ENCODE data around the gene KIF6.

KIF6 gene

DNA sequence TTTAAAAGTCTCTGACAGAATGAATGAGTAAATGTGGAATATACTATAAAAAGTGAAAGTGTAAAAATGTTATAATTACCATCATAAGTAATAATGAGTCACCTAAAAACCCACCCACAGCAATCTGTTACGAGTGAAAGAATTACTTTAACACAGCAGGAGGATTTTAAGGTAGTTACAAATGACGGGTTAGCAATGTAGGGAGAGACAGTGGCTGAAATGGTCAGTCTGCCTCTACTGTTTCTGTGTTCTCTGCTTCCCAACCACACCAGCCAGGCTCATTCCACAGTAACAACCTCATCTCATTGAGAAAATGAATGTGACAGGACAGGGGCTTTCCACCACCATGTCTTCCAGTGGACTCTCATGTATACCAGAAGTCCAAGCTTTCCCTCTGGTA, 278.3 kb downstream of the KIF6 start:
- DNase-seq = no peak
- Mint-ChIP-seq H3K4me3 (no peak overlapping the region), H3K4me1 (no peaks in the 10 kb centered on the region), H3K27ac (no peak overlapping the region), H3K9me3 (peaks cover 3% of the 10 kb centered on the region), H3K27me3 (peaks cover 8% of the 10 kb centered on the region), H3K36me3 (no peaks in the 10 kb centered on the region)
- CTCF ChIA-PET = no interaction called here

DNA sequence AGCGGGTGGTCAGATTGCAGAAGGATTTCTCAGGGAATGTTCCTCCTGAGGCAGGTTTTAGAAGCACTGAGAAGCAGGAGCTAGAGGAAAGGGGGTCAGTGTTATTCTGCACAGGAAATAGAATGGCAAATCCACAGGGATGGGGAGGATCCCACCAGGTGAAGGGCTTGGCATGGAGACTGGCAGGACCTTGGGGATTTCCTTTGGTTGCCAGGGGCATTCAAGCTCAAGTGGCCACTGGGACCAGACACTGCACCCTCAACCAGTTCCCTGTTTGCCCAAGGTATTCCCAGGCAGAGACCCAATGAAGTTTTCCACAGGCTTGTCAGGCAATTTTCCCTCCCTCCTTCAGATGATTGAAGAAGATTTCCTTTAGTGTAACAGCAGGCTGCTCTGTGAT, 279.5 kb downstream of the KIF6 start:
- CTCF ChIA-PET = no interaction called here
- Mint-ChIP-seq H3K9me3 (peaks cover 3% of the 10 kb centered on the region), H3K27me3 (peaks cover 8% of the 10 kb centered on the region), H3K4me3 (no peak overlapping the region), H3K36me3 (no peaks in the 10 kb centered on the region), H3K4me1 (no peaks in the 10 kb centered on the region), H3K27ac (no peak overlapping the region)
- no peak for DNase-seq

DNA sequence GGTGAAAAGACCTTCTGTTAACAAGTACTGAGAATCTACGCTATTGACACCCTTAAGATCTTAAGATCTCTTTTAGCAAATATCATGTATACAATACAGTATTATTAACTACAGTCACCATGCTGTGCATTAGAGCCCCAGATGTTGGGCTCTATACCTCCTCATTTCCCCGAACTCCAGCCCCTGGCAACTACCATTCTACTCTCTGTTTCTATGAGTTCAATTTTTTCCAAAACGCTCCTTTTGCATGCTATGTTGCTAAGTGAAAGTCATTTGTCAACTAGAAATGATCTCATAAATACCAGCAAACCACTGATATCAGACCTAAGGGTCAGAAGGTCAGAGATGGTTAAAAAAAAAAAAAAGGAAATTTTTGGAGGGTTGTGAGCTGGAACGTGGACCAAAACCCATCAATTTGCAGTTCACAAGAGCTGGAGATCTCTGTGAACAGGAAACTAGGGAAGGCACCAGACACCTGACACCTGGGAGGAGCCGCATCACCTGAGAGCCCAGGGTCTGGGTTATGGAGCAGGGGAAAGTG, 280.7 kb downstream of the KIF6 start:
- peaks cover 3% of the 10 kb centered on the region for H3K9me3 Mint-ChIP-seq
- no peak overlapping the region for H3K4me3 Mint-ChIP-seq
- H3K27me3 Mint-ChIP-seq = peaks cover 8% of the 10 kb centered on the region
- no peaks in the 10 kb centered on the region for H3K4me1 Mint-ChIP-seq
- H3K36me3 Mint-ChIP-seq = no peaks in the 10 kb centered on the region
- CTCF ChIA-PET = no interaction called here
- DNase-seq = no peak
- H3K27ac Mint-ChIP-seq = no peak overlapping the region

DNA sequence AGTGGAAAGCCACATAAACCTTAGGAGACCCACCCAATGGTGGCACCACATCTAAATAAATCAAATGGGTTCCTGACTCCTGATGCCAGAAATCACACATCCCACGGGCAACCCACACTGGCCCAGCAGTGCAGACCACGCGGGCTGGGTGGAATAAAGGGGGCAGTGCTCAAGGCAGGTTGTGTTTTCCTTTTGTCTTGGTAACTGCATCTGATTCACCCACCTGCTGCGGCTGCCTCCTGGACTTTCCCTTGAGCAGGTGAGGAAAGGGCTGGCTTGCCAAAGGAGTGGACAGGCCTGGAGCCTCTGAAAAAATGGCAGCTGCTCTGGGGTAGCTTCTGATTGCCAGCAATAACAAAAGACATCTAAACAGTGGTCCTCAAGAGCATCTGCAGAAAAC, 283.2 kb downstream of the KIF6 start:
- Mint-ChIP-seq H3K27ac (no peak overlapping the region), H3K4me1 (no peaks in the 10 kb centered on the region), H3K9me3 (peaks cover 3% of the 10 kb centered on the region), H3K36me3 (no peaks in the 10 kb centered on the region), H3K4me3 (no peak overlapping the region), H3K27me3 (peaks cover 5% of the 10 kb centered on the region)
- CTCF ChIA-PET = no interaction called here
- no peak for DNase-seq

DNA sequence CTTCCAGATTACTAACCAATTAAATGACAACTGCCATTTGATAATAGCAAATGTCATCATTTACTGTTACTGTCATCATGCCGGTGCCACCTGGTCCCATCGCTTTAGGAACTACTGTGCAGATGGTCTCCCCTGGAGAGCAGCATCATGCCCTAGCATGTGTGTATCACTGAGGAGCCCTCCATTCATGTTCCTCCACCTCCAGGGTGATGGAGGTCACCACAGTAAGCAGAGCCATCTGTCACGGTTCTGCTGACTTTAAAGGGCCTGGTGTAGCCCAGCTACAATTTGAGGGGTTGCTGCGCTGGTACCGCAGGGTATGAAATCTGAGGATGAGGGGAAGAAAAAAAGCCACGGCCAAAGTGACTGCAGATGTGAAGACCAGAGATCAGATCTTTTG, 283.9 kb downstream of the KIF6 start:
- Mint-ChIP-seq H3K27ac (no peak overlapping the region), H3K9me3 (peaks cover 3% of the 10 kb centered on the region), H3K36me3 (no peaks in the 10 kb centered on the region), H3K4me3 (no peak overlapping the region), H3K27me3 (peaks cover 5% of the 10 kb centered on the region), H3K4me1 (no peaks in the 10 kb centered on the region)
- no peak for DNase-seq
- CTCF ChIA-PET = no interaction called here

DNA sequence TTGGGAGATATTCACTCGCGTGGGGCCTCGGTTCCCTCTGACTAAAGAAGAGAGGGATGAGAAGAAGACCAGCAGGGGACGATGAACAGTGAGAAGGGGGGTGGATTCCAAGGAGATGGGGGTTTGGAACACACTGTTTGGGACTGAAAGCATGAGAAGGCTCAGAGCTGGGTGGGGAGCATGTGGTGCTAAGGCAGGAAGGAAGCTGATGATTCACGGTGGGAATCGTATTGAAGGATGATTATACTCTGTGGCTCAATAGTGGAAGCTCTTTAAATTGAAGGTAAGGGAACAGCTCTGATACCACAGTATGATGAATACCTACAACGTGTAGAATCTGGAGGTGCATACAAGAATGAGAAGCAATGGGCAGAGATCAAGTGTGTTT, 285.2 kb downstream of the KIF6 start:
- H3K9me3 Mint-ChIP-seq = no peaks in the 10 kb centered on the region
- no peaks in the 10 kb centered on the region for H3K36me3 Mint-ChIP-seq
- H3K27me3 Mint-ChIP-seq = no peaks in the 10 kb centered on the region
- no peak overlapping the region for H3K4me3 Mint-ChIP-seq
- DNase-seq = no peak
- no peak overlapping the region for H3K27ac Mint-ChIP-seq
- CTCF ChIA-PET = no interaction called here
- H3K4me1 Mint-ChIP-seq = no peaks in the 10 kb centered on the region

DNA sequence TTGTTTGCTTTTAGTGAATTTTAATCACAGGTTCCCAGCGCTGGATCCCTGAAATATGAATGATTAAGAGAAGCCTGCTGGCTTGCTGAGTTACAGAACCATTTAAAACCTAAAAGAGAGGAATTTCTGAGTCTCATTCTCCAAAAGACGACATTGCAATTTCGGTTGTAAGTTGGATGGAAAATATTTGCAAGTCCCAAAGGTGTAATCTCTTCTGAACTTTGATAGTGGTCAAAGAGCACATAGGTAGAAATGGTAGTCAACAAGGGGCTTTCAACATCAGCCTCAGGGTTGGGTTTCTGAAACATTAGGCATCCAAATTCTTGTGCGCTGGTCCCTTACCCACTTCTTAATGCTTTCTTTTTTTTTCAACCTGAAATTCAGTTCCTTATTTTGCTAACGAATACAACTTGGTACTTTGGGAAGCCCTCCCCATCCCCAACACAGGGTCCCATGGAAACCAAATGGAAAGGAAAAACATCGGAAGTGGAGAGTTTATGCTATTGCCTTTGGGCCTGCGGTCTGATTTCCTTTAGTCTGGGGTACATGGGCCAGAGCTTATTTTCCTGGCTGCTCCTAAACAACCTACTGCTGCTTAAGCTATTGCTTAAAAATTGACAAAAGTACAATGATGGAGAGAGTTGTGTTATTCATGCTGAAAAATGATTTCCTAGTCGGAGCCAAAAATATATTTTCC, 285.7 kb downstream of the KIF6 start:
- Mint-ChIP-seq H3K36me3 (no peaks in the 10 kb centered on the region), H3K27ac (no peak overlapping the region), H3K9me3 (no peaks in the 10 kb centered on the region), H3K4me3 (no peak overlapping the region), H3K4me1 (no peaks in the 10 kb centered on the region), H3K27me3 (no peaks in the 10 kb centered on the region)
- CTCF ChIA-PET = no interaction called here
- DNase-seq = no peak

DNA sequence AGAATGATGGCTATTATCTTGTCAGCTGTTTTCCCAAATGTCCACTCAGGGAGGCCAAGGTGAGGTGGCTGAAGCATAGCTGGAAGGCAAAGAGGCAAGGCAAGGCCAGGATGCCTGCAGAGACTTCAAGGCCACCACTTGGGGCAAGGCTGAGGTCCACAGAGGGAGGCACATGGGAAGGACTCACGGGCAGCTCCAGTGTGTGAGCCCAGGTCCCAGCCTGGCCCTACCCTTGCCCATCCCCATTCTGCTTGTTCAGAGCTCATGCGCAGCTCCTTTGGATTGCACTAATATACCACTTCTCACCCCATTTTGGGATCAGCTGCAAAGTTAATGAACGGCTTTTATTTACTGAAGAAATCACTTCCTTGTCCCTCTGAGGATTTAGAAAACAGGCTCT, 291.6 kb downstream of the KIF6 start:
- H3K4me3 Mint-ChIP-seq = no peak overlapping the region
- no peaks in the 10 kb centered on the region for H3K9me3 Mint-ChIP-seq
- no peaks in the 10 kb centered on the region for H3K36me3 Mint-ChIP-seq
- peaks cover 4% of the 10 kb centered on the region for H3K27me3 Mint-ChIP-seq
- H3K27ac Mint-ChIP-seq = no peak overlapping the region
- CTCF ChIA-PET = no interaction called here
- DNase-seq = no peak
- no peaks in the 10 kb centered on the region for H3K4me1 Mint-ChIP-seq

DNA sequence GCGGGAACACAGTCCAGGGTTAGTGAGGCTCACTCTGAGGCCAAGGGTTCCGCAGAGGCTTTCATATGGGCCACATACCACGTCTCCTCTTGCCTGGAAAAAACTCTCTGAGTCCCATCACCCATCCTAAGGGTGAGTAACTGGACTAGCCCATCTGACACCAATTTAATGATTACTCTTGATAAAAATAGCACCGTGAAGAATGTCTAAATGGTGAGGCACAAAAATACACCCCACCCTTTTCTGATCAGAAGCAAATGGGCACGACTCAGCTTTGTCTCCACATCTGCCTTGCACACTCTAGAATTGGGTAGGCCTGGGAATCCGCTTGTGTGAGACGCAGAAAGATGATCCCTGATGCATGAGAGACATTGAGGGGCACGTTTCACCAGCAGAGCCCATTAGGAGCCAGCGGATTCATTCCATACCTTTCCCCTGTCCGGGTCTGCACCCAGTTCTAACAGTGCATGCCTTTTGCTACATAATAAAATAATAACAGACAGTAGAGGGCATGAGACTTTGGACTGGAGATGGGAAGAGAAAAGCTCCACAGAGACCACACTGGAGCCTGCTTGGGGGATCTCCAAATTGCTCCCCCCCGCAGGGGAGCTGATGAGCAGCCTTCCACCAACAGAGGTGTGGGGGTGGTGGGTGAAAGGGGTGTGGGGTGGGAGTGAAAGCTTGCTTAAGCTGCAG, 292.7 kb downstream of the KIF6 start:
- Mint-ChIP-seq H3K4me3 (no peak overlapping the region), H3K4me1 (no peaks in the 10 kb centered on the region), H3K9me3 (no peaks in the 10 kb centered on the region), H3K27ac (no peak overlapping the region), H3K27me3 (peaks cover 4% of the 10 kb centered on the region), H3K36me3 (no peaks in the 10 kb centered on the region)
- CTCF ChIA-PET = no interaction called here
- DNase-seq = no peak

DNA sequence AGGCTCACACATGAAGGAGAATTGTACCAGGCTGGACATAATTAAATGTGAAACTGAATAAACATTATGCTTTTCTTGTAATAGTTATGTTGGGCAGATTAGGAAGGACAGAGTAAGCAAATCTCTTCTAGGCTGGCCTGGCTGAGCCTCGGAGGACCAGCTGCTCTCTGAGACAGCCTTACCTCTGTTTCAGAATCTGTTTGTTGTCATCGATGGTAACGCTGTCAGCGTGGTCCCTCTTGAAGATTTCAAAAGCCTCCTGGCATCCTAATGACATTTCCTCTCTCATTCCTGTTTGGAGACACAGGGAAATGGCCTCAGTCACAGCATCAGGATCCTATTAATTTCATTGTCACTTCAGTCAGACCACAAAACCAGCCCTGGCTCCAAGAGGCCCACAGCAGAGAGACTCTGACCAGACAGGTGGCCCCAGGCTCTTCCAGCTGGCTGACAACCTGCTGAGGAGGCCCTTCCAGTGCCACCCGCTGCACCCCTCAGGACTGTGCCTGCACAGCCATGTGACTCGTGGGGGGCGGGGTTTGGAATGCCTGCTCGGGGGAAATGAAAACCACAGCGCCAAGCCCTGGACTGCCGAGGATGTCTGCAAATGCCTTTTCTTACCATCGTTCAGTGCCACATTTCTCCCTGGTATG, 294.2 kb downstream of the KIF6 start:
- H3K36me3 Mint-ChIP-seq = no peaks in the 10 kb centered on the region
- CTCF ChIA-PET = no interaction called here
- DNase-seq = no peak
- no peak overlapping the region for H3K4me3 Mint-ChIP-seq
- peaks cover 4% of the 10 kb centered on the region for H3K27me3 Mint-ChIP-seq
- no peak overlapping the region for H3K27ac Mint-ChIP-seq
- H3K4me1 Mint-ChIP-seq = no peaks in the 10 kb centered on the region
- H3K9me3 Mint-ChIP-seq = no peaks in the 10 kb centered on the region

DNA sequence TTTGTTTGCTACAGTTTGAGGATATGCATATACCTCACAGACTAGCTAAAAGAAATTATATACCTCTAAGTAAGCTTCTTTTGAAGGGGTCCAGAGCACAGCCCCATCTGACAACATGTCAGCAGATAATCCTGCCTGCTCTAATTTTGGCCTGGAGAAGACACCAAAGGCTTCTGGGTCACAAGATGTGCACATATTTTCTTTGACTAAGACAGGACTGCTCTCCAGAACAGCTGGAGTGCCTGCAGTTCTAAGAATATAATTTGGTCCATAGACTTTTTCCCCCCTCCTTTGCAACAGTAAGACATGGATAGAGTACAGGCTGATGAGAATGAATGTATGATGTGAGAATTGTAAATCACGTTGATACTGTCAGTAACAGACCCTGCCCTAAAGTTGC, 294.8 kb downstream of the KIF6 start:
- Mint-ChIP-seq H3K4me1 (no peaks in the 10 kb centered on the region), H3K27ac (no peak overlapping the region), H3K36me3 (no peaks in the 10 kb centered on the region), H3K4me3 (no peak overlapping the region), H3K9me3 (no peaks in the 10 kb centered on the region), H3K27me3 (peaks cover 4% of the 10 kb centered on the region)
- DNase-seq = no peak
- CTCF ChIA-PET = no interaction called here

DNA sequence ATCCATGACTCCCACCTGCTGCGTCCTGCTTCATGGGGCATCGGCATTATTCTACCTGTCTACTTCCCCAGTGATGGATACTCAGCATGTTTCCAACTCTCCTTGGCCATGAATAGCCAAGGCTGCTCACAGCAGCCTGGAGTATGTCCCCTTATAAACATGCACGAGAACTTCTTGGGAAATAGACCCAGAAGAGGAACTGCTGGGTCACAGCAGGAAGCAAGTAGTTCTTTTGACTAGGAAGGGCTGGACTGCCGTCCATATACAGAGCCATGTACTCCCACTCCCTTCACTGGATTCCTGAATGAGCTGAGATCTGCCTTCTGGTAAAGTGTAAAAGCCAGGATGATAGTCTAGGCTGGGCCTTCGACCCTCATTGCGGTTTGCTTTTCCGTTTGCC, 296.4 kb downstream of the KIF6 start:
- Mint-ChIP-seq H3K27ac (no peak overlapping the region), H3K4me1 (no peaks in the 10 kb centered on the region), H3K27me3 (peaks cover 4% of the 10 kb centered on the region), H3K4me3 (no peak overlapping the region), H3K9me3 (no peaks in the 10 kb centered on the region), H3K36me3 (no peaks in the 10 kb centered on the region)
- CTCF ChIA-PET = interaction anchor here (0.7 kb wide), 1 partner anchor 595 kb away, joined by 3 read pairs; no protein-coding TSS in a partner anchor
- DNase-seq = no peak

DNA sequence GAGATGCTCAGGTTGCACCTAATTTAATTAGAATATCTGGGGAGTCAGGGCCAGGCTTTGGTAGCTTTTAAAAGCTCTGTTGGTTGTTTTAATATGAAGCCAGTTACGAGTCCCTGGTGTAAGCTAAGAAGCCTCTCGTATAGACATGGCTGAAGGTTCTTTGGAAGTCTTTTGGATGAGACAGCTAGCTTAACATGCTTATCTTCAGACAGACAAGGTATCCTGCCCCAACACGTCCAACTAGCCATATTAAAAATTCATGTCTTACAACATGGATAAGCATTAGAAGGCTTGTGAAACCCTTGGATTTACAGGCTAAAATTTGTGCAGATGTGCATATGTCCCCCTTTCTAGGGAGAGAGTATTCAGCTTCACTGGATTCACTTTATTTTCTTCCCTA, 297.1 kb downstream of the KIF6 start:
- Mint-ChIP-seq H3K36me3 (no peaks in the 10 kb centered on the region), H3K27me3 (peaks cover 4% of the 10 kb centered on the region), H3K27ac (no peak overlapping the region), H3K9me3 (no peaks in the 10 kb centered on the region), H3K4me1 (no peaks in the 10 kb centered on the region), H3K4me3 (no peak overlapping the region)
- CTCF ChIA-PET = no interaction called here
- no peak for DNase-seq

DNA sequence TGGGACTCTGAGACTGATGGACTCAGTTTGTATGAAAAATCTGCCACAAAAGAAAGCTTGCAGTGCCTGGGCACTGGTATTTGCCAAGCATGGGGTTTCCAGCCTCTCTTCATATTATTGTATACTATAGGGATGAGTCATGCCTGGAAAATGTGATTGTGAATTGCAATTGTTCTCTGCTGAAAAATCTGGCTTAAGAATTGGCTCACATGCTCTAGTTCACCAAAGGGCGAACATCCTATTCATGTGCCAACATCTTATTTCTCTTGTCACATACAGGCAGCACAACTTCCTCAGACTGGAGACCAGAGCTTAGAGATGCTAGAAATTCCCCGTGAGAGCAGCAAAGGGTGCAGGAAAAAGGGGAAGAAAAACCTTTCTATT, 299.1 kb downstream of the KIF6 start:
- no peaks in the 10 kb centered on the region for H3K36me3 Mint-ChIP-seq
- H3K4me1 Mint-ChIP-seq = no peaks in the 10 kb centered on the region
- CTCF ChIA-PET = no interaction called here
- H3K27ac Mint-ChIP-seq = no peak overlapping the region
- no peaks in the 10 kb centered on the region for H3K9me3 Mint-ChIP-seq
- H3K27me3 Mint-ChIP-seq = peaks cover 4% of the 10 kb centered on the region
- no peak overlapping the region for H3K4me3 Mint-ChIP-seq
- DNase-seq = no peak
